HepG2 (cell line): Measurements from ENCODE around the gene SMPD3. TPM values are rescaled to one million over a fixed set of nuclear protein-coding genes. Genes with fewer than 3 reads are reported as not detected.

ENCODE experiments used
- EHMT2 ChIP-seq: fragments of 200-600 bp; sonication (generic); IDR thresholded peaks from 2 replicates; pipeline ENCODE4 v1.7.0; 2017; ENCODE audit warnings: antibody characterized with exemption, low read depth, low read length, borderline replicate concordance
- FLYWCH1 ChIP-seq: sonication (generic); formaldehyde crosslinking; IDR thresholded peaks from 2 replicates; pipeline ENCODE4 v1.8.1; 2023; ENCODE audit warnings: mild to moderate bottlenecking, missing genetic modification reagents
- GPN1 ChIP-seq: sonication (generic); formaldehyde crosslinking; IDR thresholded peaks from 2 replicates; pipeline ENCODE4 v1.5.1; 2020; ENCODE audit warnings: missing genetic modification reagents, borderline replicate concordance
- LCORL ChIP-seq, 2 experiments: fragments of 450-650 bp in 1 of 2; sonication (generic) in 1 of 2; formaldehyde crosslinking in 1 of 2; IDR thresholded peaks; 2 replicates each; pipeline versions ENCODE4 v1.5.0 to v1.6.1; 2017 to 2020; ENCODE audit warnings: antibody characterized with exemption in 1 of 2, missing genetic modification reagents in 1 of 2
- MTF1 ChIP-seq: sonication (generic); formaldehyde crosslinking; IDR thresholded peaks from 2 replicates; pipeline ENCODE4 v1.5.0; 2020; ENCODE audit warnings: missing genetic modification reagents
- RFX3 ChIP-seq: IDR thresholded peaks from 2 replicates; pipeline ENCODE4 v1.6.1; 2016; ENCODE audit warnings: missing biosample characterization, missing genetic modification reagents
- SALL1 ChIP-seq: sonication (generic); formaldehyde crosslinking; IDR thresholded peaks from 2 replicates; pipeline ENCODE4 v1.8.0; 2022; ENCODE audit warnings: mild to moderate bottlenecking, missing genetic modification reagents
- SMC3 ChIP-seq: IDR thresholded peaks from 2 replicates; pipeline ENCODE4 v1.6.1; 2011; ENCODE audit warnings: low read length, improper control_type of control experiment
- ZFP1 ChIP-seq: IDR thresholded peaks from 2 replicates; pipeline ENCODE4 v1.6.1; 2016
- ZFP36L2 ChIP-seq: sonication (generic); formaldehyde crosslinking; IDR thresholded peaks from 2 replicates; pipeline ENCODE4 v1.4.0; 2020; ENCODE audit warnings: missing genetic modification reagents
- ZMYM3 ChIP-seq: sonication (generic); formaldehyde crosslinking; IDR thresholded peaks from 2 replicates; pipeline ENCODE4 v1.5.1; 2020; ENCODE audit warnings: mild to moderate bottlenecking, missing genetic modification reagents
- ZNF326 ChIP-seq: sonication (generic); formaldehyde crosslinking; IDR thresholded peaks from 2 replicates; pipeline ENCODE4 v1.4.0; 2020; ENCODE audit warnings: missing genetic modification reagents, borderline replicate concordance
- ZNF441 ChIP-seq: sonication (generic); formaldehyde crosslinking; IDR thresholded peaks from 2 replicates; pipeline ENCODE4 v1.7.0; 2021; ENCODE audit warnings: missing genetic modification reagents, borderline replicate concordance
- ZNF605 ChIP-seq: sonication (generic); formaldehyde crosslinking; IDR thresholded peaks from 2 replicates; pipeline ENCODE4 v1.8.0; 2022; ENCODE audit warnings: mild to moderate bottlenecking, missing genetic modification reagents
- ZNF776 ChIP-seq: sonication (generic); formaldehyde crosslinking; IDR thresholded peaks from 2 replicates; pipeline ENCODE4 v1.4.0; 2020; ENCODE audit warnings: mild to moderate bottlenecking, missing genetic modification reagents
- ZNF850 ChIP-seq: sonication (generic); formaldehyde crosslinking; conservative IDR thresholded peaks from 2 replicates; pipeline ENCODE4 v1.9.0; 2021; ENCODE audit warnings: mild to moderate bottlenecking, missing genetic modification reagents
- ZSCAN12 ChIP-seq: sonication (generic); formaldehyde crosslinking; IDR thresholded peaks from 2 replicates; pipeline ENCODE4 v1.9.0; 2021; ENCODE audit warnings: mild to moderate bottlenecking, missing genetic modification reagents
- polyA plus RNA-seq, 8 experiments: library from polyadenylated mRNA; depleted of rRNA in 3 of 8; stranded (reverse) in 7 of 8; unstranded in 1 of 8; fragments of >200 nt; fragmentation: Illumina TruSeq in 4 of 8; extraction: Trizol in 4 of 8; gene quantifications; 2 replicates each; pipeline versions ENCODE4 v1.2.1 to v1.2.3, GENCODE V29; 2011 to 2016; ENCODE audit warnings: low read depth in 4 of 8, missing spikeins in 1 of 8, mixed read lengths in 1 of 8; ENCODE audit not compliant: insufficient read depth in 1 of 8
- total RNA-seq, 5 experiments: library from RNA; depleted of rRNA; stranded (reverse); fragments of >200 nt; fragmentation: Illumina TruSeq; extraction: Trizol; gene quantifications; 2 replicates each; pipeline ENCODE4 v1.2.3, GENCODE V29; 2016; ENCODE audit warnings: low read depth in 1 of 5
- TF ChIP-seq, protein P1 (sequence below): sonication (generic); formaldehyde crosslinking; IDR thresholded peaks from 2 replicates; pipeline ENCODE4 v1.4.0; 2020; ENCODE audit warnings: missing genetic modification reagents
- TF ChIP-seq, protein P2 (sequence below): IDR thresholded peaks from 2 replicates; pipeline ENCODE4 v1.6.1; 2018; ENCODE audit warnings: missing genetic modification reagents
- TF ChIP-seq, protein P3 (sequence below), 2 experiments: fragments of 450-650 bp in 1 of 2; sonication (generic) in 1 of 2; formaldehyde crosslinking; IDR thresholded peaks; 2 replicates each; pipeline versions ENCODE4 v1.5.0 to v1.8.0; 2020 to 2022; ENCODE audit warnings: mild to moderate bottlenecking in 1 of 2, missing genetic modification reagents in 1 of 2
- TF ChIP-seq, protein P4 (sequence below): IDR thresholded peaks from 2 replicates; pipeline ENCODE4 v1.6.1; 2016; ENCODE audit warnings: low read depth, borderline replicate concordance
- TF ChIP-seq, protein P5 (sequence below): sonication (generic); formaldehyde crosslinking; conservative IDR thresholded peaks from 2 replicates; pipeline ENCODE4 v1.4.0; 2020; ENCODE audit warnings: missing genetic modification reagents
- TF ChIP-seq, protein P6 (sequence below): sonication (generic); formaldehyde crosslinking; conservative IDR thresholded peaks from 2 replicates; pipeline ENCODE4 v1.8.0; 2022; ENCODE audit warnings: missing genetic modification reagents

SMPD3 gene
- total and polyA plus RNA-seq, 2 of the 13 experiments (the other 11 are each of a cell fraction or from before 2014, with no cell fraction given) = 0.07 to 0.32 TPM

DNA sequence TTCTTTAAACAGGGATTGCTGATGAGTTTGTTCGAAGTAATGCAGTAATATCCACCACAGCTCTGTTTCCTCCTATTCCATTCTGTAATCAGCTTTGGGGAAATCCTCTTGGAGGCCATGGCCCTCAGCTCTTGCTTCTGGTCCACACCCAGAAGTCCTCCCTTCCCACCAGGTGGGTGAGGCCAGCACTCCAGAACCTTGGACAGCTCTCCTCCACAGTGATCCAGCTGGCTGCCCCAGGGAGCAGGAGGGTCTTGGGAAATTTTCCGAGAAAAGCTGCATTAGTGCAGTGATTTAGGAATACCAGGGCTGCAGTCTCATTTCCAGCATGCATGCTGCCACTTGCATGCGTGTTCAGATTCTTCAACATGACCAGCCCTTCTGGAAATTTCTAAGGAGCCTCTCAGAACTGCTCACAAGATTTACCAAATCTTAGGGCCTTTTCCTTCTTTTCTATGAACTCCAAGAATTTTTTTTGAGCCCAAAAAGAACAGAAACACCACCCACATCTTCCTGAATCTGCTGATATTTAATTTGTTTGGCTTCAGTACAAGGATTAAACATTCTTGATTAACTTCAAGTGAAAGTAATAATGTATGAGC, 4.2 kb downstream of the SMPD3 start (continued):
- peak; percentile 81; the same call in 1 of the 2 replicates for TF ChIP-seq ZFP36L2
- TF ChIP-seq, protein P1, sequence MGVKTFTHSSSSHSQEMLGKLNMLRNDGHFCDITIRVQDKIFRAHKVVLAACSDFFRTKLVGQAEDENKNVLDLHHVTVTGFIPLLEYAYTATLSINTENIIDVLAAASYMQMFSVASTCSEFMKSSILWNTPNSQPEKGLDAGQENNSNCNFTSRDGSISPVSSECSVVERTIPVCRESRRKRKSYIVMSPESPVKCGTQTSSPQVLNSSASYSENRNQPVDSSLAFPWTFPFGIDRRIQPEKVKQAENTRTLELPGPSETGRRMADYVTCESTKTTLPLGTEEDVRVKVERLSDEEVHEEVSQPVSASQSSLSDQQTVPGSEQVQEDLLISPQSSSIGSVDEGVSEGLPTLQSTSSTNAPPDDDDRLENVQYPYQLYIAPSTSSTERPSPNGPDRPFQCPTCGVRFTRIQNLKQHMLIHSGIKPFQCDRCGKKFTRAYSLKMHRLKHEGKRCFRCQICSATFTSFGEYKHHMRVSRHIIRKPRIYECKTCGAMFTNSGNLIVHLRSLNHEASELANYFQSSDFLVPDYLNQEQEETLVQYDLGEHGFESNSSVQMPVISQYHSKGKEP (CRISPR knock-in tag) = 0 out of 2 replicates have a peak, but pooled peaks have one; percentile 64
- no peak for TF ChIP-seq ZSCAN12 (CRISPR knock-in tag)
- no peak for TF ChIP-seq FLYWCH1 (CRISPR knock-in tag)
- TF ChIP-seq, protein P2, sequence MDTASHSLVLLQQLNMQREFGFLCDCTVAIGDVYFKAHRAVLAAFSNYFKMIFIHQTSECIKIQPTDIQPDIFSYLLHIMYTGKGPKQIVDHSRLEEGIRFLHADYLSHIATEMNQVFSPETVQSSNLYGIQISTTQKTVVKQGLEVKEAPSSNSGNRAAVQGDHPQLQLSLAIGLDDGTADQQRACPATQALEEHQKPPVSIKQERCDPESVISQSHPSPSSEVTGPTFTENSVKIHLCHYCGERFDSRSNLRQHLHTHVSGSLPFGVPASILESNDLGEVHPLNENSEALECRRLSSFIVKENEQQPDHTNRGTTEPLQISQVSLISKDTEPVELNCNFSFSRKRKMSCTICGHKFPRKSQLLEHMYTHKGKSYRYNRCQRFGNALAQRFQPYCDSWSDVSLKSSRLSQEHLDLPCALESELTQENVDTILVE = peak; percentile 81; the same call in 1 of the 2 replicates
- no peak for TF ChIP-seq ZMYM3 (CRISPR knock-in tag)
- TF ChIP-seq RFX3 = no peak
- TF ChIP-seq, protein P3, sequence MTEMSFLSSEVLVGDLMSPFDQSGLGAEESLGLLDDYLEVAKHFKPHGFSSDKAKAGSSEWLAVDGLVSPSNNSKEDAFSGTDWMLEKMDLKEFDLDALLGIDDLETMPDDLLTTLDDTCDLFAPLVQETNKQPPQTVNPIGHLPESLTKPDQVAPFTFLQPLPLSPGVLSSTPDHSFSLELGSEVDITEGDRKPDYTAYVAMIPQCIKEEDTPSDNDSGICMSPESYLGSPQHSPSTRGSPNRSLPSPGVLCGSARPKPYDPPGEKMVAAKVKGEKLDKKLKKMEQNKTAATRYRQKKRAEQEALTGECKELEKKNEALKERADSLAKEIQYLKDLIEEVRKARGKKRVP (CRISPR knock-in tag; IDR thresholded peaks at IDR 0.05) = no peak
- TF ChIP-seq SMC3 = no peak
- TF ChIP-seq, protein P4, sequence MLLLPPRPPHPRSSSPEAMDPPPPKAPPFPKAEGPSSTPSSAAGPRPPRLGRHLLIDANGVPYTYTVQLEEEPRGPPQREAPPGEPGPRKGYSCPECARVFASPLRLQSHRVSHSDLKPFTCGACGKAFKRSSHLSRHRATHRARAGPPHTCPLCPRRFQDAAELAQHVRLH (CRISPR knock-in tag) = peak; percentile 85; the same call in 1 of the 2 replicates
- 0 out of 2 replicates have a peak, but pooled peaks have one; percentile 53 for TF ChIP-seq ZFP1
- peak; percentile 42; the same call in 1 of the 2 replicates for TF ChIP-seq GPN1 (CRISPR knock-in tag)
- no peak for TF ChIP-seq LCORL (IDR thresholded peaks at IDR 0.05)
- no peak for TF ChIP-seq LCORL (CRISPR knock-in tag; IDR thresholded peaks at IDR 0.05)
- no peak for TF ChIP-seq ZNF326 (CRISPR knock-in tag)
- TF ChIP-seq, protein P5, sequence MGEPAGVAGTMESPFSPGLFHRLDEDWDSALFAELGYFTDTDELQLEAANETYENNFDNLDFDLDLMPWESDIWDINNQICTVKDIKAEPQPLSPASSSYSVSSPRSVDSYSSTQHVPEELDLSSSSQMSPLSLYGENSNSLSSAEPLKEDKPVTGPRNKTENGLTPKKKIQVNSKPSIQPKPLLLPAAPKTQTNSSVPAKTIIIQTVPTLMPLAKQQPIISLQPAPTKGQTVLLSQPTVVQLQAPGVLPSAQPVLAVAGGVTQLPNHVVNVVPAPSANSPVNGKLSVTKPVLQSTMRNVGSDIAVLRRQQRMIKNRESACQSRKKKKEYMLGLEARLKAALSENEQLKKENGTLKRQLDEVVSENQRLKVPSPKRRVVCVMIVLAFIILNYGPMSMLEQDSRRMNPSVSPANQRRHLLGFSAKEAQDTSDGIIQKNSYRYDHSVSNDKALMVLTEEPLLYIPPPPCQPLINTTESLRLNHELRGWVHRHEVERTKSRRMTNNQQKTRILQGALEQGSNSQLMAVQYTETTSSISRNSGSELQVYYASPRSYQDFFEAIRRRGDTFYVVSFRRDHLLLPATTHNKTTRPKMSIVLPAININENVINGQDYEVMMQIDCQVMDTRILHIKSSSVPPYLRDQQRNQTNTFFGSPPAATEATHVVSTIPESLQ (CRISPR knock-in tag) = no peak
- TF ChIP-seq ZNF850 (CRISPR knock-in tag) = no peak
- peak; percentile 97 for TF ChIP-seq EHMT2
- no peak for TF ChIP-seq ZNF776 (CRISPR knock-in tag)
- TF ChIP-seq ZNF605 (CRISPR knock-in tag) = peak; percentile 70; the same call in 1 of the 2 replicates
- peak; percentile 89 for TF ChIP-seq SALL1 (CRISPR knock-in tag)
- 0 out of 2 replicates have a peak, but pooled peaks have one; percentile 71 for TF ChIP-seq MTF1 (CRISPR knock-in tag)
- TF ChIP-seq, protein P6, sequence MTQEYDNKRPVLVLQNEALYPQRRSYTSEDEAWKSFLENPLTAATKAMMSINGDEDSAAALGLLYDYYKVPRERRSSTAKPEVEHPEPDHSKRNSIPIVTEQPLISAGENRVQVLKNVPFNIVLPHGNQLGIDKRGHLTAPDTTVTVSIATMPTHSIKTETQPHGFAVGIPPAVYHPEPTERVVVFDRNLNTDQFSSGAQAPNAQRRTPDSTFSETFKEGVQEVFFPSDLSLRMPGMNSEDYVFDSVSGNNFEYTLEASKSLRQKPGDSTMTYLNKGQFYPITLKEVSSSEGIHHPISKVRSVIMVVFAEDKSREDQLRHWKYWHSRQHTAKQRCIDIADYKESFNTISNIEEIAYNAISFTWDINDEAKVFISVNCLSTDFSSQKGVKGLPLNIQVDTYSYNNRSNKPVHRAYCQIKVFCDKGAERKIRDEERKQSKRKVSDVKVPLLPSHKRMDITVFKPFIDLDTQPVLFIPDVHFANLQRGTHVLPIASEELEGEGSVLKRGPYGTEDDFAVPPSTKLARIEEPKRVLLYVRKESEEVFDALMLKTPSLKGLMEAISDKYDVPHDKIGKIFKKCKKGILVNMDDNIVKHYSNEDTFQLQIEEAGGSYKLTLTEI = no peak
- peak; percentile 70; the same call in 1 of the 2 replicates for TF ChIP-seq ZNF441 (CRISPR knock-in tag)
